ENCODE measurements around the gene ZNF627. TPM values are rescaled to one million over a fixed set of nuclear protein-coding genes. Genes with fewer than 3 reads are reported as not detected.

Gene ZNF627
- total RNA-seq (2021) (11.4 and 12.6 TPM in 2 replicates), Bru-seq, nascent RNA (percentile 86 among the genes with signal in this experiment), BruChase-seq, experiment 1, labeled RNA remaining after a 2-hour chase (percentile 75 among the genes with signal in this experiment), BruChase-seq, experiment 2, labeled RNA remaining after a 6-hour chase (percentile 70 among the genes with signal in this experiment)
- long read RNA-seq, transcript ZNF627-201 (4 exons, 2,840 nt), result major isoform, 8 of 11 reads
- long read RNA-seq, partial matches to known transcripts, result 0 of 11 reads
- long read RNA-seq, other reads (novel, unspliced or antisense), result 3 of 11 reads

DNA sequence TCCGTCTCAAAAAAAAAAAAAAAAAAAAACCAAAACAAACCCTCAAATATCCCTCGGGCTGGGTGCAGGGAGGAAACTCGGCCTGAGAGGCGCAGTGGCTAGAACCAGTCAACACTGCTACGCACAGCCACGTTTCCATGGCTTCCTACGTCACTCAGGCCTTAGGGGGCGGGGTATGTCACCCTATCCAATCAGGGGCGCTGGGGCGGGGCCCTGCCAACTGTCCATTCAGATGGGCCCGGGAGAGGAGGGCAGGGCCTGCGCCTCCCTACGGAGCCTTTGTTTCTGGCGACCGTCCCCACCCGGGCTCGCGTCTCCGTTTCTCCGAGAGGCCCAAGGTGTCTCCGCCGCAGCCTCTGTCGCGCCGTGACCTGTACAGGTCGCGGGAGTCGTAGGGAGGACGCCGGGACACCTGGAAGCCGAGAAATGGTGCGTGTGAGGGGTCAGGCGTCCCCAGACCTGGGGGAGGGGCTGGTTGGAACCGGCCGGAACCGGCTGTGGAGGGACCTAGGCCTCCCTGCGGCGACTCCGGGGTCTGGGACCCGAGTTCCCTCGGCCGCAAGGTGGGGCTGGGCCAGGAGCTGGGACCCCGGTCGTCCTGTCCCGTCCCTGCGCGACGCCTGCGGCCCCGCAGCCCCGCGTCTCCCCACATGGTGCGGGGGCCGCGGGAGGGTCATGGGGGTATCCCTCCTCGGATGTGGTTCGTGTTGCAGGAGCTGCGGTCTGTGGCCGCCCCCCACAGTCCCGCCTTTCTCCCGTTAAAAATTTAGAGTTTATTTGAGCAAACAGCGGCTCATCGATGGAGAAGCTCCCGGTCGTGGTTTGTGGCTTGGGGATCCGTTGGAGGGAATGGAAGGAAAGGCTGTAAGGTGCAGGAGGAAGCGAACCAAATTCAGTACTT is at the start of gene ZNF627:
ZNF627 (plus strand) TSS at position 282 of the 901 bp plus-strand sequence; CDS start at position 427, 145 bp downstream.
- ChIA-PET POLR2A (ENCODE audit: unreplicated experiment) (interaction anchor here (0.6 to 0.7 kb wide), 4 partner anchors 29 to 390 kb away, joined by 3 to 19 read pairs (median 10); no protein-coding TSS in a partner anchor), CTCF (interaction anchor here (0.7 kb wide), 1 partner anchor 385 kb away, joined by 20 read pairs; no protein-coding TSS in a partner anchor)
- Histone ChIP-seq H3K79me2 (ENCODE audit: low read depth) (peaks cover 49% of the 10 kb centered on the region), H3K9me2 (ENCODE audit: insufficient read depth) (no peaks in the 10 kb centered on the region), H3K9me3 (ENCODE audit: insufficient read depth, low read depth) (no peaks in the 10 kb centered on the region), H3K27me3 (ENCODE audit: insufficient read depth, low read depth) (no peaks in the 10 kb centered on the region), H3K4me2 (peak within 1 kb of the TSS; percentile 94), H3K4me1 (replicated peaks; ENCODE audit: insufficient read depth) (peaks cover 14% of the 10 kb centered on the region), H2AFZ (peak within 1 kb of the TSS; percentile 84), H4K20me1 (ENCODE audit: insufficient read depth) (peaks cover 9% of the 10 kb centered on the region; the same call in 1 of the 2 replicates), H3F3A (ENCODE audit: insufficient read depth, low read depth) (peaks cover 10% of the 10 kb centered on the region; the same call in 1 of the 2 replicates), H3K27ac (peak within 1 kb of the TSS; percentile 65), H3K4me3 (peak within 1 kb of the TSS; percentile 97), H3K36me3 (ENCODE audit: low read depth) (peaks cover 15% of the 10 kb centered on the region)
- peak; percentile 98 for DNase-seq
- intact Hi-C loops (cut with micrococcal nuclease; ENCODE audit: unreplicated experiment), result no loop called here
- TF ChIP-seq, protein P1, sequence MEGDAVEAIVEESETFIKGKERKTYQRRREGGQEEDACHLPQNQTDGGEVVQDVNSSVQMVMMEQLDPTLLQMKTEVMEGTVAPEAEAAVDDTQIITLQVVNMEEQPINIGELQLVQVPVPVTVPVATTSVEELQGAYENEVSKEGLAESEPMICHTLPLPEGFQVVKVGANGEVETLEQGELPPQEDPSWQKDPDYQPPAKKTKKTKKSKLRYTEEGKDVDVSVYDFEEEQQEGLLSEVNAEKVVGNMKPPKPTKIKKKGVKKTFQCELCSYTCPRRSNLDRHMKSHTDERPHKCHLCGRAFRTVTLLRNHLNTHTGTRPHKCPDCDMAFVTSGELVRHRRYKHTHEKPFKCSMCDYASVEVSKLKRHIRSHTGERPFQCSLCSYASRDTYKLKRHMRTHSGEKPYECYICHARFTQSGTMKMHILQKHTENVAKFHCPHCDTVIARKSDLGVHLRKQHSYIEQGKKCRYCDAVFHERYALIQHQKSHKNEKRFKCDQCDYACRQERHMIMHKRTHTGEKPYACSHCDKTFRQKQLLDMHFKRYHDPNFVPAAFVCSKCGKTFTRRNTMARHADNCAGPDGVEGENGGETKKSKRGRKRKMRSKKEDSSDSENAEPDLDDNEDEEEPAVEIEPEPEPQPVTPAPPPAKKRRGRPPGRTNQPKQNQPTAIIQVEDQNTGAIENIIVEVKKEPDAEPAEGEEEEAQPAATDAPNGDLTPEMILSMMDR (conservative IDR thresholded peaks at IDR 0.05), result 0 out of 2 replicates have a peak, but pooled peaks have one; percentile 22
- no peak for TF ChIP-seq EZH2 (IDR thresholded peaks at IDR 0.05; ENCODE audit: low read depth)
- BruUV-seq (replicated peaks), result TSS peak; percentile 45

DNA sequence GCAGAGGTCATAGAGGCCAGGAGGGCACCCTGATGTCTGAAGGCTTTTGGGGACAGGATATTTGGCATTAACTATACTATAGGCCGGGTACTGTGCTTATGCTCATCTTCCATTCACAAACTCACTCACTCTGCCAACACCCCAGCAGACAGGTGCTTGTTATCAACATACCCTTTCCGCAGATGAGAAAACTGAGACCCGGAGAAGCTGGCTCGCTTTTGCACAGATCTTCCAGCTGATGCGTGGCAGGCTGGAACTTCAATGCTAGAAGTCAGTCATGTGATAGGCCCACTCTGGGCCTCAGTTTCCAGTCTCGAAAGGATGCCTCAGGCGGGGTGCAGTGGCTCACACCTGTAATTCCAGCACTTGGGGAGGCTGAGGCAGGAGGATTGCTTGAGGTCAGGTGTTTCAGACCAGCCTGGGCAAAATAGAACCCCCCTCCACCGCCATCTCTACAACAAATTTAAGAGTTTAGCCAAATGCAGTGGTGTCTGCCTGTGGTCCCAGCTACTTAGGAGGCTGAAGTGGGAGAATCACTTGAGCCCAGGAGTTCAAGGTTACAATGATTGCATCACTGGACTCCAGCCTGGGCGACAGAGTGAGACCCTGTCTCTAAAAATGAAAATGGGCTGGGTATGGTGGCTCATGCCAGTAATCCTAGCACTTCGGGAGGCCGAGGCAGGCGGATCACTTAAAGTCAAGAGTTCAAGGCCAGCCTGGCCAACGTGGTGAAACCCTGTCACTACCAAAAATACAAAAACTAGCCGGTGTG is 49.2 kb upstream of the ZNF627 start:
- ChIA-PET CTCF (no interaction called here), POLR2A (ENCODE audit: unreplicated experiment) (no interaction called here)
- no TSS peak for BruUV-seq (replicated peaks)
- no peaks in the 10 kb centered on the region for H3K4me1 ChIP-seq (replicated peaks; ENCODE audit: insufficient read depth)
- no peaks in the 10 kb centered on the region for H3K9me2 ChIP-seq (ENCODE audit: insufficient read depth)
- no peak overlapping the region for H3K27ac ChIP-seq
- no peaks in the 10 kb centered on the region for H3K79me2 ChIP-seq (ENCODE audit: low read depth)
- H3K27me3 ChIP-seq (ENCODE audit: insufficient read depth, low read depth), result no peaks in the 10 kb centered on the region
- no peak overlapping the region for H2AFZ ChIP-seq
- no peaks in the 10 kb centered on the region for H4K20me1 ChIP-seq (ENCODE audit: insufficient read depth)
- intact Hi-C loops (cut with micrococcal nuclease; ENCODE audit: unreplicated experiment), result no loop called here
- peaks cover 7% of the 10 kb centered on the region; the same call in 1 of the 2 replicates for H3F3A ChIP-seq (ENCODE audit: insufficient read depth, low read depth)
- H3K4me3 ChIP-seq, result no peak overlapping the region
- no peaks in the 10 kb centered on the region for H3K9me3 ChIP-seq (ENCODE audit: insufficient read depth, low read depth)
- no peak for DNase-seq
- no peak overlapping the region for H3K4me2 ChIP-seq
- no peak for TF ChIP-seq EZH2 (IDR thresholded peaks at IDR 0.05; ENCODE audit: low read depth)
- TF ChIP-seq, protein P1 (conservative IDR thresholded peaks at IDR 0.05), result no peak
- H3K36me3 ChIP-seq (ENCODE audit: low read depth), result 0 out of 2 replicates have a peak, but pooled peaks cover 4% of the 10 kb centered on the region
